SHP77 treated with DMSO at 0.1 percent for 48 hours (cell line): Measurements from ENCODE around the gene OVCH1.
"Not testable (repeated sequence)": the region's sequence is repeated elsewhere in the genome, so short reads cannot be mapped to it uniquely, and the experiment has no call there.

Source experiments
- DNase-seq: peaks from one replicate; lab custom pipeline; 2025; lab: John Stamatoyannopoulos, UW

OVCH1 gene

DNA sequence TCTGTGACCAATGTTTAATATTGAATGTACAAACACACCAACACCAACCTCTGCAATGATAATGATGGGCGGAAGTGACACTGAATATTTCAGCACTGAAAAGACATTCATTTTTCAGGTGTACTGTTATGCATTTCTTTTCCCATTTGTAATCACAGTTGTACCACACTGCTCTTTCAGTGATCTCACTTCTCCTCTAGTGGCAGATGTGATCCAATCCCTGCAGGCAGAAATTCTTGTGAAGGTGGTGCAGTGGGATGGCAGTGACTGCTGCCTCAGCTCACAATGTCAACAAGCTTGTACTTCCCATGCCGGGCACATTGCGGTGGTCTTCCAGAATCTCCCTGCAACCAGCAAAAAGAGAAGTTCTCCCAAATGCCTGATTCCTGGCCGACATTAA is 93.5 kb downstream of the OVCH1 start:
- no peak for DNase-seq

GRCh38 chr12:29402437-29402836 is 95.0 kb downstream of the OVCH1 start:
- DNase-seq = no peak

DNA sequence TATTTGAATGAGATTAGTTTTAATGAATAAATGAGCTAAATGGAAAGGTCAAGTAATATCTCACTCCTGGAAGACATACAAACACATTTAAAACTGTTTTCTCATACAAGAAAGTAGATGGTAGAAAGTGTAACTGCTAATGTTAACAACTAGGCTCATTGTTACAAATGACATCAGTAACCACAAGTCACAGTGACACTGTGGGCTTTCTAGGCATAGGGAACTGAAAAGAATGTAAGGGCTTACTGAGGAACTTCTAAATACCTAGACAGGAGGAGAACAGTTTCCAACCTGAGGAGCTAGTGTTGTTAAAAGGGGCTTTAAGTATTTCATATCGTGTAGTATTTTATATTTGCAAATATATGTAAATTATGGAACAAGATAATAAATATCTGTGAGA is 99.0 kb downstream of the OVCH1 start:
- DNase-seq = no peak

DNA sequence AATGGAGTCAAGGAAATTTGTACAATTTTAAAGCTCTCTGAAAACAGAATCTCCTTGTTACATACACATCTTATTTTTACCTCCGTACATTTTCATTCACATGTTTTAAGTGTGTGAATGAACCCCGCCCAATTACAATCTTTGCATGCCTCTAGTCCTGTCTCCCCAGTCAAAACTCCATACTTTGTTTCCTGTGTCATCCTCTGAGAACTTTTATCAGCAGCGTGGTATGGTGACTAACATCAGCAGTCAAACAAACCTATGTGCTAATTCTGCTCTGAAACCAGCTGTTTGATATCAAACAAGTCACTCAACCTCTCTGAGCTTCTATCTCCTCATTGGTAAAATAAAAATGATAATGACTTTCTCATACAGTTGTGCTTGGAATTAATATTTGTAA is 100.7 kb downstream of the OVCH1 start:
- DNase-seq = no peak

DNA sequence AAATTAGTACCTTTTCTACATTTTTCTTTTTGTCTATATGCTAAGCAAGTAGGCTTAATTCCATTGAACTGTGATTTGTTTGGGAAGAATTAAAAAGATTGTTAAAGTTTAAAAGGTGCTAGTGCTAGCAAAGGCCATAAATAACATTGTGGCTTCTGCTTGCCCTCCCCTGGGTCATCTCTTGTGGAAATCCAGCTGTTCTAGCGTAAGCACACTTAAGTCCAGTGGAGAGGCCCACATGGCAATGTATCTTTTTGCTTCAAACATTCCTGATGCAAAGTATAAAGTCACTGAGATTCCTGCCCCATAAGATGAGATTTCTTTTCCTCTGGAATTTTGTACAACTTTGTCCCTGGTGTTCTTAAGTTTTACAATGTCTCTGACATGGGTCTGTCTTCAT is 102.1 kb downstream of the OVCH1 start:
- DNase-seq = no peak

DNA sequence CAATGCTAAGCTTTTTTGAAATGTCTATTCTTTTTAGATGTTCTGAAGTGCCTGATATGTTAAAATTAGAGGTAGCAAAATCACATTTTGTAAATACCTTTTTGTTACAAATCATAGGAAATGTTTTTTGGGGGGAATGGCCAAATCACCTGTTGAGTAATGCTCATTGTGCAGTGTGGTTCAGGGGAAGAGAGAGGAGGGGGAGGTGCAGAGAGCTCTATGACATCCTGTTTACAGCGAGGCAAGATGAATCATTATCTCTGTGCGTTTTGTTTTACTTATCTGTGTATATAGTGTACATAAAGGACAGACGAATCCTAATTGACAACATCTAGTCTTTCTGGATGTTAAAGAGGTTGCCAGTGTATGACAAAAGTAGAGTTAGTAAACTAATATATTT is 107.1 kb downstream of the OVCH1 start:
- not testable (repeated sequence) for DNase-seq

GRCh38 chr12:29389295-29389919 is 108.1 kb downstream of the OVCH1 start:
- no peak for DNase-seq

- DNase-seq = not testable (repeated sequence)
These were observed 111.3 kb downstream of the OVCH1 start for GRCh38 chr12:29386084-29386680.

DNA sequence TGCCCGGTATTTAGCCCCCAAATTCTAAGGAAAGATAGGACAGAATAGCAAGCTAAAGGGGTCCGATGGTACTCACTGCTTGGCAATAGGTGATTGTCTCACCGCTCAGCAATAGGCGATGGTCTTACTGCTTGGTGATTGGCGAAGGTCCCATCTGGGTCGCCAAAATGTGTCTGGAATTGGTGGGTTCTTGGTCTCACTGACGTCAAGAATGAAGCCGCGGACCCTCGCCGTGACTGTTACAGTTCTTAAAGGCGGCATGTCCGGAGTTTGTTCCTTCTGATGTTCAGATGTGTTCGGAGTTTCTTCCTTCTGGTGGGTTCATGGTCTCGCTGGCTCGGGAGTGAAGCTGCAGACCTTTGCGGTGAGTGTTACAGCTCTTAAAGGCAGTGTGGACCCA is 112.3 kb downstream of the OVCH1 start:
- not testable (repeated sequence) for DNase-seq

DNA sequence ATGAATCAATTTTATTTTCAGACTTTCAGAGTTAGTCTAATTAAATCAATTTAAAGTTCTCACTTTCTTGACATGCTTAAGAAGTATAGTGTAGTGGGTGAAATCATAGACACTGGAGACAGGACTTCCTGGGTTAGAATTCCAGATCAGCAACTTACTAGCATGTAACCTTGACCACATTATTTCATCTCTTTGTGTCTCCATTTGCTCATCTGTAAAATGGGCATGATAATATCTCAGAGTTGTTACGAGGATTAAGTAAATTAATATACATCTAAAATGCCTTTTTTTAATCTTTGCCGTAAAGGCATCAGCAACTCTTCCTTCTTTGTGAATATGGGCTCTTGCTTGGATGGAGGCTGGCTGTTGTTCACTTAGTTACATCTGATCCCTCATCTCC is 115.2 kb downstream of the OVCH1 start:
- no peak for DNase-seq

DNA sequence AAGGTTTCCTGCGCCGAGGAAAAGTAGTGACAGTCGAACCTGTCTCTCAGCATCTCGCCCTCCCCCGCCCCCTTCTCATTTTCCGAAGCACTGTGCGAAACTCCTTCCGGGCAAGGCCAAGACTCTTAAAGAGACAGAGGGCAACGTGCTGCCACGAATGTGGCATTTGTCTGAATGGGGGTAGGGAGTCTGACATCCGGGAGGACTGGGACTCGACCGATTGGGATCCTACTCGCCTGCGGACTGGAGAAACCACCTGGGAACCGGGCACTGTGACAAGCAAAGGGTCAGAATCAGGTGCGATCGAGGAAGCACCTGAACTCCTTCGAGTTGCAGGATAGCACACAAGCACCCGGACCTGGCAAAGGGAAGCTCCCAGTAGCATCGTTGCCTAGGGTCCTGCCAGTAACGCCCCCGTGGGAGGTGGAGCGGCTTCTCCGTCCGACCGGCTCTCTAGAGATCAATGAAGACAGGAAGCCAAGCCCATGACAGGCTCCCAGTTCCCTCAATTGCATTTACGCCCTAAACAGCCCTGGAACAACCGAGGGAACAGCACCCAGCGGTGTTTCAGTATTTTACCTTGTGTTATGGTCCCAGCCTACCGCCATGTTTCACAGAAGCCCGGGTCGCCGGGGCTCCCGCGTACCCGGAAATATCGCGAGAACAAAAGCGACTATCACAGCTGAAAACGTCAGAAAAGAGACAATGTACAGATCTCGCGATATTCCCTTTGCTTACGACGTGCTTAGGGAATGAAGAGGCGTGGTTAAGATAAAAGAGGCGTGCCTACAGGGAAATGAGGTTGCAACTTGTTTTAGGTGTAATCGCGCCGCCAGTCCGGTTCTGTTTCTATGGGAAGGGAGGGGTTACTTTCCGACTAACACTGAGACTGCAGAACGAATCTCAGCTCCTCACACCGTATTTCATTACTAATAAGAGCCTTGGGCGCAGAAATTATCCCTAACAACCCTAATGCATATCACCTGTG is 116.7 kb downstream of the OVCH1 start, which contains the start of gene ERGIC2:
ERGIC2 (minus strand) TSS at position 637 of the 988 bp plus-strand sequence. CDS start 9,539 bp downstream, outside the sequence.
- peak; percentile 100 for DNase-seq
